WTC11 (cell line): Measurements from ENCODE around the gene TRIM66.

Experiments
- CBFB ChIP-seq: sonication (generic); formaldehyde crosslinking; IDR thresholded peaks from 2 replicates; pipeline ENCODE4 v1.8.1; 2022; ENCODE audit warnings: mild to moderate bottlenecking, low read depth, missing genetic modification reagents
- CREB1 ChIP-seq: sonication (generic); formaldehyde crosslinking; IDR thresholded peaks from 2 replicates; pipeline ENCODE4 v1.8.0; 2023; ENCODE audit warnings: mild to moderate bottlenecking, missing genetic modification reagents
- ETV6 ChIP-seq: sonication (generic); formaldehyde crosslinking; IDR thresholded peaks from 2 replicates; pipeline ENCODE4 v1.8.1; 2022; ENCODE audit warnings: mild to moderate bottlenecking, missing genetic modification reagents
- MXD4 ChIP-seq: fragments of 250-450 bp; sonication (Bioruptor Pico); IDR thresholded peaks from 2 replicates; pipeline ENCODE4 v1.8.0; 2021; ENCODE audit warnings: mild to moderate bottlenecking, moderate library complexity, borderline replicate concordance
- NFYB ChIP-seq: sonication (generic); formaldehyde crosslinking; conservative IDR thresholded peaks from 2 replicates; pipeline ENCODE4 v1.8.0; 2022; ENCODE audit warnings: low read depth, missing genetic modification reagents
- NR3C1 ChIP-seq: sonication (generic); formaldehyde crosslinking; conservative IDR thresholded peaks from 2 replicates; pipeline ENCODE4 v1.8.1; 2023; ENCODE audit warnings: low read depth, mild to moderate bottlenecking, missing genetic modification reagents
- TCF7 ChIP-seq: sonication (generic); formaldehyde crosslinking; IDR thresholded peaks from 2 replicates; pipeline ENCODE4 v1.8.0; 2022; ENCODE audit warnings: mild to moderate bottlenecking, low read depth, missing genetic modification reagents, moderate library complexity
- ZNF232 ChIP-seq: sonication (generic); formaldehyde crosslinking; IDR thresholded peaks from 2 replicates; pipeline ENCODE4 v1.8.0; 2022; ENCODE audit warnings: mild to moderate bottlenecking, missing genetic modification reagents
- ZNF423 ChIP-seq: fragments of 250-450 bp; sonication (Bioruptor Pico); IDR thresholded peaks from 2 replicates; pipeline ENCODE4 v2.1.2; 2022; ENCODE audit warnings: mild to moderate bottlenecking, moderate library complexity
- TF ChIP-seq, protein P1 (sequence below): fragments of 200-600 bp; IDR thresholded peaks from 2 replicates; pipeline ENCODE4 v1.8.0; 2022; ENCODE audit warnings: antibody characterized with exemption
- TF ChIP-seq, protein P2 (sequence below): fragments of 250-450 bp; sonication (Bioruptor Pico); IDR thresholded peaks from 2 replicates; pipeline ENCODE4 v2.1.2; 2022; ENCODE audit warnings: mild to moderate bottlenecking, moderate library complexity
- TF ChIP-seq, protein P3 (sequence below): sonication (generic); formaldehyde crosslinking; IDR thresholded peaks from 2 replicates; pipeline ENCODE4 v1.8.0; 2022; ENCODE audit warnings: mild to moderate bottlenecking, missing genetic modification reagents
- TF ChIP-seq, protein P4 (sequence below): sonication (generic); formaldehyde crosslinking; conservative IDR thresholded peaks from 2 replicates; pipeline ENCODE4 v1.8.1; 2022; ENCODE audit warnings: mild to moderate bottlenecking, missing genetic modification reagents

DNA sequence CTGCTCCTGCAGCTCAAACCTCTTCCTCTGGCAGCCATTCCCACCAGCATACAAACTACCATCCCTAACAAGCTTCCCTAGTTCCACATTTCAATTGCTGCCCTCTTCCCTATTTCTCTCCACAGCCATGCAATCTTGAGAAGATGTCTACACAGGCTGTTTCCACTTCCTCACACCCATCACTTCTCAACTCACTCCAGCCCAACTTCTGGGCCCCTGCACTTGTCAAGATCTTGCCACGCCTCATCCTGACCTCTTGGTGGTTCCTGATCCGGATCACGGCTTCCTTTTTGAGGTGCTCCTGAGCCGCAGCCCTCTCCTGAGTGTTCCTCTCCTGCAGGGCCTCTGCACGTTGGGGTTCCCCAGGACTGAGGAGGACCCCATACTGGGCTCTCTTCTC lies 22.7 kb upstream of the TRIM66 start:
- TF ChIP-seq, protein P1, sequence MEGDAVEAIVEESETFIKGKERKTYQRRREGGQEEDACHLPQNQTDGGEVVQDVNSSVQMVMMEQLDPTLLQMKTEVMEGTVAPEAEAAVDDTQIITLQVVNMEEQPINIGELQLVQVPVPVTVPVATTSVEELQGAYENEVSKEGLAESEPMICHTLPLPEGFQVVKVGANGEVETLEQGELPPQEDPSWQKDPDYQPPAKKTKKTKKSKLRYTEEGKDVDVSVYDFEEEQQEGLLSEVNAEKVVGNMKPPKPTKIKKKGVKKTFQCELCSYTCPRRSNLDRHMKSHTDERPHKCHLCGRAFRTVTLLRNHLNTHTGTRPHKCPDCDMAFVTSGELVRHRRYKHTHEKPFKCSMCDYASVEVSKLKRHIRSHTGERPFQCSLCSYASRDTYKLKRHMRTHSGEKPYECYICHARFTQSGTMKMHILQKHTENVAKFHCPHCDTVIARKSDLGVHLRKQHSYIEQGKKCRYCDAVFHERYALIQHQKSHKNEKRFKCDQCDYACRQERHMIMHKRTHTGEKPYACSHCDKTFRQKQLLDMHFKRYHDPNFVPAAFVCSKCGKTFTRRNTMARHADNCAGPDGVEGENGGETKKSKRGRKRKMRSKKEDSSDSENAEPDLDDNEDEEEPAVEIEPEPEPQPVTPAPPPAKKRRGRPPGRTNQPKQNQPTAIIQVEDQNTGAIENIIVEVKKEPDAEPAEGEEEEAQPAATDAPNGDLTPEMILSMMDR, result no peak
- TF ChIP-seq, protein P2, sequence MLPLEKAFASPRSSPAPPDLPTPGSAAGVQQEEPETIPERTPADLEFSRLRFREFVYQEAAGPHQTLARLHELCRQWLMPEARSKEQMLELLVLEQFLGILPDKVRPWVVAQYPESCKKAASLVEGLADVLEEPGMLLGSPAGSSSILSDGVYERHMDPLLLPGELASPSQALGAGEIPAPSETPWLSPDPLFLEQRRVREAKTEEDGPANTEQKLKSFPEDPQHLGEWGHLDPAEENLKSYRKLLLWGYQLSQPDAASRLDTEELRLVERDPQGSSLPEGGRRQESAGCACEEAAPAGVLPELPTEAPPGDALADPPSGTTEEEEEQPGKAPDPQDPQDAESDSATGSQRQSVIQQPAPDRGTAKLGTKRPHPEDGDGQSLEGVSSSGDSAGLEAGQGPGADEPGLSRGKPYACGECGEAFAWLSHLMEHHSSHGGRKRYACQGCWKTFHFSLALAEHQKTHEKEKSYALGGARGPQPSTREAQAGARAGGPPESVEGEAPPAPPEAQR, result no peak
- TF ChIP-seq ZNF232 (CRISPR knock-in tag), result no peak
- no peak for TF ChIP-seq ZNF423
- TF ChIP-seq, protein P3, sequence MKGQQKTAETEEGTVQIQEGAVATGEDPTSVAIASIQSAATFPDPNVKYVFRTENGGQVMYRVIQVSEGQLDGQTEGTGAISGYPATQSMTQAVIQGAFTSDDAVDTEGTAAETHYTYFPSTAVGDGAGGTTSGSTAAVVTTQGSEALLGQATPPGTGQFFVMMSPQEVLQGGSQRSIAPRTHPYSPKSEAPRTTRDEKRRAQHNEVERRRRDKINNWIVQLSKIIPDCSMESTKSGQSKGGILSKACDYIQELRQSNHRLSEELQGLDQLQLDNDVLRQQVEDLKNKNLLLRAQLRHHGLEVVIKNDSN (CRISPR knock-in tag), result no peak
- no peak for TF ChIP-seq CREB1 (CRISPR knock-in tag)
- TF ChIP-seq ETV6, result no peak
- TF ChIP-seq, protein P4, sequence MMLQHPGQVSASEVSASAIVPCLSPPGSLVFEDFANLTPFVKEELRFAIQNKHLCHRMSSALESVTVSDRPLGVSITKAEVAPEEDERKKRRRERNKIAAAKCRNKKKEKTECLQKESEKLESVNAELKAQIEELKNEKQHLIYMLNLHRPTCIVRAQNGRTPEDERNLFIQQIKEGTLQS, result no peak
- no peak for TF ChIP-seq MXD4 (CRISPR knock-in tag)
- no peak for TF ChIP-seq NFYB (CRISPR knock-in tag)
- no peak for TF ChIP-seq NR3C1 (CRISPR knock-in tag)
- TF ChIP-seq CBFB (CRISPR knock-in tag), result no peak
- TF ChIP-seq TCF7 (CRISPR knock-in tag), result no peak
